ENCODE measurements around the gene MRPS27.

DNA sequence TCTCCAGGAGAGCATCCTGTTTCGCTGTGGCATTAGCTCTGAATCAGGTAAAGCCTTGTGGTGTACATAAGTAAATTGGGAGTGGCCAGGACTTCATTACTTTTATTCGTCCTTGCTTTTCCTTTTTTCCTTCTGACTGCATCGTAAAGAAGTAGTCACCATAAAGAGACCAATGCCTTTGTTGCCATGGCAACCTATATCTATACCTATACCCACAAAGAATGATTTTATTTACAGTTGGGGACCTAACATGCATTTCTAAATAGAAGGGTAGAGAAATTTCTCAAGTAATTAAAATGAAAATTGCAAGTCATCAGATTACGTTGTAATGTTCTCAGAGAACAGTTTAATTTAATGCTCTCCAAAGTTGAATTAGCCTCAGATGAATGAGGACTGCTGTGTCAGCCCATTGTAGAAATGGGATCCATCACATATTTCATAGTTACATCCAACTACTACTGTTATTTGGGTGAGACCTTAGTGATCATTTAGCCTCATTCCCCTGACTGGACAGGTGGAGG, 18.7 kb upstream of the MRPS27 start:
- TF ChIP-seq, protein P1, sequence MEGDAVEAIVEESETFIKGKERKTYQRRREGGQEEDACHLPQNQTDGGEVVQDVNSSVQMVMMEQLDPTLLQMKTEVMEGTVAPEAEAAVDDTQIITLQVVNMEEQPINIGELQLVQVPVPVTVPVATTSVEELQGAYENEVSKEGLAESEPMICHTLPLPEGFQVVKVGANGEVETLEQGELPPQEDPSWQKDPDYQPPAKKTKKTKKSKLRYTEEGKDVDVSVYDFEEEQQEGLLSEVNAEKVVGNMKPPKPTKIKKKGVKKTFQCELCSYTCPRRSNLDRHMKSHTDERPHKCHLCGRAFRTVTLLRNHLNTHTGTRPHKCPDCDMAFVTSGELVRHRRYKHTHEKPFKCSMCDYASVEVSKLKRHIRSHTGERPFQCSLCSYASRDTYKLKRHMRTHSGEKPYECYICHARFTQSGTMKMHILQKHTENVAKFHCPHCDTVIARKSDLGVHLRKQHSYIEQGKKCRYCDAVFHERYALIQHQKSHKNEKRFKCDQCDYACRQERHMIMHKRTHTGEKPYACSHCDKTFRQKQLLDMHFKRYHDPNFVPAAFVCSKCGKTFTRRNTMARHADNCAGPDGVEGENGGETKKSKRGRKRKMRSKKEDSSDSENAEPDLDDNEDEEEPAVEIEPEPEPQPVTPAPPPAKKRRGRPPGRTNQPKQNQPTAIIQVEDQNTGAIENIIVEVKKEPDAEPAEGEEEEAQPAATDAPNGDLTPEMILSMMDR (IDR thresholded peaks at IDR 0.05) = no peak
- no peak for TF ChIP-seq POLR2A (IDR thresholded peaks at IDR 0.05)
